Neural cell (in vitro differentiated cells): Measurements from ENCODE around the gene PPP1R2B. TPM values are rescaled to one million over a fixed set of nuclear protein-coding genes. Genes with fewer than 3 reads are reported as not detected.

Experiments used
- H2AFZ ChIP-seq: fragments of 200-600, 300-800 bp; sonication (generic), shearing (Covaris generic); 2 replicates; pipeline ENCODE4 v1.6.0; 2014; ENCODE audit warnings: low read depth, mild to moderate bottlenecking, antibody characterized with exemption, low read length, moderate library complexity
- H3F3A ChIP-seq: fragments of 200-600 bp; shearing (Covaris generic); 2 replicates; pipeline ENCODE4 v1.6.1; 2016; ENCODE audit warnings: mild to moderate bottlenecking, moderate library complexity, mixed read lengths, antibody characterized with exemption, low read length; ENCODE audit not compliant: insufficient read depth, poor library complexity, severe bottlenecking
- H3K27ac ChIP-seq: fragments of 200-600, 300-800 bp; sonication (generic), shearing (Covaris generic); 2 replicates; pipeline ENCODE4 v1.5.1; 2014; ENCODE audit warnings: mild to moderate bottlenecking, low read length, moderate library complexity
- H3K27me3 ChIP-seq: fragments of 300-800, 200-600 bp; sonication (generic), shearing (Covaris generic); 2 replicates; pipeline ENCODE4 v1.6.0; 2014; ENCODE audit warnings: mild to moderate bottlenecking, low read depth, low read length, moderate library complexity; ENCODE audit not compliant: insufficient read depth
- H3K36me3 ChIP-seq: fragments of 300-800, 200-600 bp; sonication (generic), shearing (Covaris generic); 2 replicates; pipeline ENCODE4 v1.5.1; 2014; ENCODE audit warnings: mild to moderate bottlenecking, antibody characterized with exemption, low read length, moderate library complexity; ENCODE audit not compliant: insufficient read depth
- H3K4me2 ChIP-seq: fragments of 300-800, 200-600 bp; sonication (generic), shearing (Covaris generic); 2 replicates; pipeline ENCODE4 v1.6.0; 2014; ENCODE audit warnings: mild to moderate bottlenecking, low read length
- H3K4me3 ChIP-seq: fragments of 300-800, 200-600 bp; sonication (generic), shearing (Covaris generic); 2 replicates; pipeline ENCODE4 v1.5.1; 2014; ENCODE audit warnings: mild to moderate bottlenecking, low read length, moderate library complexity
- H3K79me2 ChIP-seq: fragments of 200-600 bp; shearing (Covaris generic); replicated peaks from 2 replicates; pipeline ENCODE4 v1.6.0; 2014; ENCODE audit warnings: mild to moderate bottlenecking, low read length, moderate library complexity; ENCODE audit not compliant: insufficient read depth
- H3K9ac ChIP-seq: fragments of 300-800, 200-600 bp; sonication (generic), shearing (Covaris generic); 2 replicates; pipeline ENCODE4 v1.6.1; 2016; ENCODE audit warnings: mild to moderate bottlenecking, low read length, mixed read lengths
- H3K9me2 ChIP-seq: fragments of 200-600 bp; shearing (Covaris generic); 2 replicates; pipeline ENCODE4 v1.6.1; 2016; ENCODE audit warnings: mild to moderate bottlenecking, low read length, mixed read lengths; ENCODE audit not compliant: insufficient read depth
- H3K9me3 ChIP-seq: fragments of 200-600, 300-800 bp; sonication (generic), shearing (Covaris generic); 2 replicates; pipeline ENCODE4 v1.6.1; 2016; ENCODE audit warnings: mild to moderate bottlenecking, mixed run types, low read length, moderate library complexity, mixed read lengths
- H4K20me1 ChIP-seq: fragments of 200-600 bp; shearing (Covaris generic); 2 replicates; pipeline ENCODE4 v1.6.1; 2016; ENCODE audit warnings: mild to moderate bottlenecking, mixed run types; ENCODE audit not compliant: insufficient read depth
- EP300 ChIP-seq: fragments of 450-650 bp; conservative IDR thresholded peaks from 2 replicates; pipeline ENCODE4 v1.6.1; 2014; ENCODE audit warnings: antibody characterized with exemption, mild to moderate bottlenecking, moderate library complexity; ENCODE audit not compliant: poor library complexity, severe bottlenecking
- EZH2 ChIP-seq: fragments of 200-600, 300-800 bp; shearing (Covaris generic), sonication (generic); IDR thresholded peaks from 2 replicates; pipeline ENCODE4 v1.6.1; 2014; ENCODE audit warnings: antibody characterized with exemption, low read length, borderline replicate concordance, mild to moderate bottlenecking; ENCODE audit not compliant: insufficient read depth, poor library complexity, severe bottlenecking
- MXI1 ChIP-seq: fragments of 450-650 bp; conservative IDR thresholded peaks from 2 replicates; pipeline ENCODE4 v1.6.1; 2014; ENCODE audit warnings: antibody characterized with exemption, mild to moderate bottlenecking; ENCODE audit not compliant: poor library complexity, severe bottlenecking
- POLR2AphosphoS5 ChIP-seq: IDR thresholded peaks from 2 replicates; pipeline ENCODE4 v1.6.1; 2012
- RAD21 ChIP-seq: fragments of 450-650 bp; conservative IDR thresholded peaks from 2 replicates; pipeline ENCODE4 v1.6.1; 2014; ENCODE audit warnings: antibody characterized with exemption, mild to moderate bottlenecking, moderate library complexity
- SMC3 ChIP-seq: fragments of 450-650 bp; conservative IDR thresholded peaks from 2 replicates; pipeline ENCODE4 v1.6.1; 2014; ENCODE audit warnings: antibody characterized with exemption, mild to moderate bottlenecking, moderate library complexity; ENCODE audit not compliant: poor library complexity
- TAF1 ChIP-seq: IDR thresholded peaks from 2 replicates; pipeline ENCODE4 v1.6.1; 2012; ENCODE audit warnings: low read depth
- polyA plus RNA-seq: library from polyadenylated mRNA; depleted of rRNA; stranded (reverse); fragments of >200 nt; gene quantifications from 2 replicates; pipeline ENCODE4 v1.2.3, GENCODE V29; 2014
- TF ChIP-seq, protein P1 (sequence below): fragments of 450-650 bp; IDR thresholded peaks from 2 replicates; pipeline ENCODE4 v1.5.1; 2014; ENCODE audit warnings: antibody characterized with exemption, mild to moderate bottlenecking, moderate library complexity; ENCODE audit not compliant: poor library complexity, severe bottlenecking
- TF ChIP-seq, protein P2 (sequence below): IDR thresholded peaks from 2 replicates; pipeline ENCODE4 v1.6.1; 2012; ENCODE audit warnings: borderline replicate concordance

PPP1R2B gene
- polyA plus RNA-seq, 1 donor from 2014 or later = not detected

DNA sequence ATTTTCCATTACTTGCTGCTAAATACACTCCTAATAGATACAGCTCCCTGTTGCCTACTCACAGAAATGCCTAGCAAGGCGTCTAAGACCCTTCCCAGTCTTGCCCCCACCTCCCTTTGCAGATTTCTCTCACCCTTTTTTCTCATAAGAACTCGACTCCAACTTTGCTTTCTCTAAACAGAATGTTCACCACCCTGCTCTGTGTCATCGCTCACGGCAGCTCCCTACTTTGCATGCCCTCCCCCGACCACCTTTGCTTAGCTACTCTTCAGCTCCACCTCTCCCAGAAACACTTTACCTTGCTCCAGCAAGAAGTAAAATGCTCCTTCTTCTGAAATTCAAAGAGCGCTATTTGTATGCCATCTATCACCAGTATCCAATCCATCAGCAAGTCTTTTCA lies 15.2 kb upstream of the PPP1R2B start:
- H3K4me2 ChIP-seq = no peak overlapping the region
- H3K27ac ChIP-seq = no peak overlapping the region
- H3K79me2 ChIP-seq = no peaks in the 10 kb centered on the region
- no peak overlapping the region for H2AFZ ChIP-seq
- H3K9me2 ChIP-seq = no peaks in the 10 kb centered on the region
- no peaks in the 10 kb centered on the region for H3K36me3 ChIP-seq
- no peaks in the 10 kb centered on the region for H3K27me3 ChIP-seq
- TF ChIP-seq EP300 (no peak), EZH2 (no peak), RAD21 (no peak), SMC3 (no peak), POLR2AphosphoS5 (no peak), MXI1 (no peak), TAF1 (no peak)
- TF ChIP-seq, protein P1, sequence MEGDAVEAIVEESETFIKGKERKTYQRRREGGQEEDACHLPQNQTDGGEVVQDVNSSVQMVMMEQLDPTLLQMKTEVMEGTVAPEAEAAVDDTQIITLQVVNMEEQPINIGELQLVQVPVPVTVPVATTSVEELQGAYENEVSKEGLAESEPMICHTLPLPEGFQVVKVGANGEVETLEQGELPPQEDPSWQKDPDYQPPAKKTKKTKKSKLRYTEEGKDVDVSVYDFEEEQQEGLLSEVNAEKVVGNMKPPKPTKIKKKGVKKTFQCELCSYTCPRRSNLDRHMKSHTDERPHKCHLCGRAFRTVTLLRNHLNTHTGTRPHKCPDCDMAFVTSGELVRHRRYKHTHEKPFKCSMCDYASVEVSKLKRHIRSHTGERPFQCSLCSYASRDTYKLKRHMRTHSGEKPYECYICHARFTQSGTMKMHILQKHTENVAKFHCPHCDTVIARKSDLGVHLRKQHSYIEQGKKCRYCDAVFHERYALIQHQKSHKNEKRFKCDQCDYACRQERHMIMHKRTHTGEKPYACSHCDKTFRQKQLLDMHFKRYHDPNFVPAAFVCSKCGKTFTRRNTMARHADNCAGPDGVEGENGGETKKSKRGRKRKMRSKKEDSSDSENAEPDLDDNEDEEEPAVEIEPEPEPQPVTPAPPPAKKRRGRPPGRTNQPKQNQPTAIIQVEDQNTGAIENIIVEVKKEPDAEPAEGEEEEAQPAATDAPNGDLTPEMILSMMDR = no peak
- H4K20me1 ChIP-seq = no peaks in the 10 kb centered on the region
- H3K4me3 ChIP-seq = no peak overlapping the region
- no peak overlapping the region for H3K9ac ChIP-seq
- H3F3A ChIP-seq = no peaks in the 10 kb centered on the region
- no peaks in the 10 kb centered on the region for H3K9me3 ChIP-seq

DNA sequence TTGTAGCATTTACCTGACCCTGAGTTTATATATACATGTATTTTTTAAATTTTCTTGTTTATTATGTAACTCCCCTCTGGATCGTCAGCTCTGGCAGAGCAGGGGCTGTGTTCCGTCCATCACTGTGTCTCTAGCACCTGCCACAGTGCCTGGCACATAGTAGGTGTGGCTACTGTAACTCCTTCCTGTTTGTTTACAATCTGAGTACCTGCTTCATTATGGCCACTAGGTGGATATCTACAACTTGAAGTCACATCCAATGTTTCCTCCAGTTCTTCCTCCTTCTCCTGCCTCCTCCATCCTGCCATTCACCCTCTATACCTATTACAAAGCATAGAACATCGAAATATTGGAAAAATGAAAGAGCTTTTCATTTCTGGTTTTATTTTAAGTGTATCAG lies 14.2 kb upstream of the PPP1R2B start:
- H3K27me3 ChIP-seq = no peaks in the 10 kb centered on the region
- no peak overlapping the region for H3K27ac ChIP-seq
- no peaks in the 10 kb centered on the region for H3F3A ChIP-seq
- H3K4me3 ChIP-seq = no peak overlapping the region
- H2AFZ ChIP-seq = no peak overlapping the region
- H4K20me1 ChIP-seq = no peaks in the 10 kb centered on the region
- no peak overlapping the region for H3K9ac ChIP-seq
- H3K36me3 ChIP-seq = no peaks in the 10 kb centered on the region
- H3K79me2 ChIP-seq = no peaks in the 10 kb centered on the region
- TF ChIP-seq TAF1 = no peak
- TF ChIP-seq, protein P1 = no peak
- TF ChIP-seq EZH2 = no peak
- TF ChIP-seq, protein P2, sequence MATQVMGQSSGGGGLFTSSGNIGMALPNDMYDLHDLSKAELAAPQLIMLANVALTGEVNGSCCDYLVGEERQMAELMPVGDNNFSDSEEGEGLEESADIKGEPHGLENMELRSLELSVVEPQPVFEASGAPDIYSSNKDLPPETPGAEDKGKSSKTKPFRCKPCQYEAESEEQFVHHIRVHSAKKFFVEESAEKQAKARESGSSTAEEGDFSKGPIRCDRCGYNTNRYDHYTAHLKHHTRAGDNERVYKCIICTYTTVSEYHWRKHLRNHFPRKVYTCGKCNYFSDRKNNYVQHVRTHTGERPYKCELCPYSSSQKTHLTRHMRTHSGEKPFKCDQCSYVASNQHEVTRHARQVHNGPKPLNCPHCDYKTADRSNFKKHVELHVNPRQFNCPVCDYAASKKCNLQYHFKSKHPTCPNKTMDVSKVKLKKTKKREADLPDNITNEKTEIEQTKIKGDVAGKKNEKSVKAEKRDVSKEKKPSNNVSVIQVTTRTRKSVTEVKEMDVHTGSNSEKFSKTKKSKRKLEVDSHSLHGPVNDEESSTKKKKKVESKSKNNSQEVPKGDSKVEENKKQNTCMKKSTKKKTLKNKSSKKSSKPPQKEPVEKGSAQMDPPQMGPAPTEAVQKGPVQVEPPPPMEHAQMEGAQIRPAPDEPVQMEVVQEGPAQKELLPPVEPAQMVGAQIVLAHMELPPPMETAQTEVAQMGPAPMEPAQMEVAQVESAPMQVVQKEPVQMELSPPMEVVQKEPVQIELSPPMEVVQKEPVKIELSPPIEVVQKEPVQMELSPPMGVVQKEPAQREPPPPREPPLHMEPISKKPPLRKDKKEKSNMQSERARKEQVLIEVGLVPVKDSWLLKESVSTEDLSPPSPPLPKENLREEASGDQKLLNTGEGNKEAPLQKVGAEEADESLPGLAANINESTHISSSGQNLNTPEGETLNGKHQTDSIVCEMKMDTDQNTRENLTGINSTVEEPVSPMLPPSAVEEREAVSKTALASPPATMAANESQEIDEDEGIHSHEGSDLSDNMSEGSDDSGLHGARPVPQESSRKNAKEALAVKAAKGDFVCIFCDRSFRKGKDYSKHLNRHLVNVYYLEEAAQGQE = no peak
- TF ChIP-seq EP300 = no peak
- no peak for TF ChIP-seq RAD21
- no peak for TF ChIP-seq MXI1
- TF ChIP-seq SMC3 = no peak
- no peak for TF ChIP-seq POLR2AphosphoS5
- no peak overlapping the region for H3K4me2 ChIP-seq
- no peaks in the 10 kb centered on the region for H3K9me3 ChIP-seq
- H3K9me2 ChIP-seq = no peaks in the 10 kb centered on the region
